PFSK-1 (cell line): ENCODE measurements around the gene RAPGEF2.

ENCODE experiments used
- FOXP2 ChIP-seq: optimal IDR thresholded peaks from 2 replicates; pipeline ENCODE3; 2011; ENCODE audit warnings: borderline replicate concordance, control low read depth, inconsistent platforms; ENCODE audit not compliant: insufficient read depth; ENCODE audit errors: extremely low read length, extremely low read depth
- POLR2AphosphoS5 ChIP-seq: IDR thresholded peaks from 2 replicates; pipeline ENCODE4 v1.6.1; 2012; ENCODE audit warnings: low read depth, mild to moderate bottlenecking, control low read depth, low read length, moderate library complexity
- SIN3A ChIP-seq: IDR thresholded peaks from 2 replicates; pipeline ENCODE4 v1.6.1; 2012; ENCODE audit warnings: mild to moderate bottlenecking, low read length, moderate library complexity, borderline replicate concordance; ENCODE audit not compliant: insufficient read depth
- TAF1 ChIP-seq: IDR thresholded peaks from 2 replicates; pipeline ENCODE4 v1.6.1; 2012; ENCODE audit warnings: low read length, control low read depth, borderline replicate concordance; ENCODE audit not compliant: insufficient read depth
- TF ChIP-seq, protein P1 (sequence below), 2 experiments: IDR thresholded peaks; 2 replicates each; pipeline versions ENCODE4 v1.6.1 to v1.8.0; 2011 to 2012; ENCODE audit warnings: low read depth in 2 of 2, low read length in 2 of 2, control low read depth in 1 of 2, inconsistent platforms in 1 of 2, mild to moderate bottlenecking in 1 of 2, moderate library complexity in 1 of 2; ENCODE audit not compliant: insufficient read depth in 1 of 2

RAPGEF2 gene

DNA sequence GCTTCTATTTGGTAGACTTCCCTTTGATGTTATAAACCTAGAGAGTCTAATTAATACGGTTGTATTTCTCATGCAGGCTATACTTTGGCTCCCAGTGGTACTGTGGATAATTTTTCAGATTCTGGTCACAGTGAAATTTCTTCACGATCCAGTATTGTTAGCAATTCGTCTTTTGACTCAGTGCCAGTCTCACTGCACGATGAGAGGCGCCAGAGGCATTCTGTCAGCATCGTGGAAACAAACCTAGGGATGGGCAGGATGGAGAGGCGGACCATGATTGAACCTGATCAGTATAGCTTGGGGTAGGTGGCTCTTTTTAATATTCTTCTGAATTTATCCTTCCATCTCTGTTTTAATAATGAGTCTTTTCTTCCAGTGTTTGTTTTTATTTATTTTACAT is 249.7 kb downstream of the RAPGEF2 start:
- TF ChIP-seq POLR2AphosphoS5 (no peak), FOXP2 (no peak), SIN3A (no peak), TAF1 (no peak)
- TF ChIP-seq, protein P1, sequence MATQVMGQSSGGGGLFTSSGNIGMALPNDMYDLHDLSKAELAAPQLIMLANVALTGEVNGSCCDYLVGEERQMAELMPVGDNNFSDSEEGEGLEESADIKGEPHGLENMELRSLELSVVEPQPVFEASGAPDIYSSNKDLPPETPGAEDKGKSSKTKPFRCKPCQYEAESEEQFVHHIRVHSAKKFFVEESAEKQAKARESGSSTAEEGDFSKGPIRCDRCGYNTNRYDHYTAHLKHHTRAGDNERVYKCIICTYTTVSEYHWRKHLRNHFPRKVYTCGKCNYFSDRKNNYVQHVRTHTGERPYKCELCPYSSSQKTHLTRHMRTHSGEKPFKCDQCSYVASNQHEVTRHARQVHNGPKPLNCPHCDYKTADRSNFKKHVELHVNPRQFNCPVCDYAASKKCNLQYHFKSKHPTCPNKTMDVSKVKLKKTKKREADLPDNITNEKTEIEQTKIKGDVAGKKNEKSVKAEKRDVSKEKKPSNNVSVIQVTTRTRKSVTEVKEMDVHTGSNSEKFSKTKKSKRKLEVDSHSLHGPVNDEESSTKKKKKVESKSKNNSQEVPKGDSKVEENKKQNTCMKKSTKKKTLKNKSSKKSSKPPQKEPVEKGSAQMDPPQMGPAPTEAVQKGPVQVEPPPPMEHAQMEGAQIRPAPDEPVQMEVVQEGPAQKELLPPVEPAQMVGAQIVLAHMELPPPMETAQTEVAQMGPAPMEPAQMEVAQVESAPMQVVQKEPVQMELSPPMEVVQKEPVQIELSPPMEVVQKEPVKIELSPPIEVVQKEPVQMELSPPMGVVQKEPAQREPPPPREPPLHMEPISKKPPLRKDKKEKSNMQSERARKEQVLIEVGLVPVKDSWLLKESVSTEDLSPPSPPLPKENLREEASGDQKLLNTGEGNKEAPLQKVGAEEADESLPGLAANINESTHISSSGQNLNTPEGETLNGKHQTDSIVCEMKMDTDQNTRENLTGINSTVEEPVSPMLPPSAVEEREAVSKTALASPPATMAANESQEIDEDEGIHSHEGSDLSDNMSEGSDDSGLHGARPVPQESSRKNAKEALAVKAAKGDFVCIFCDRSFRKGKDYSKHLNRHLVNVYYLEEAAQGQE (IDR thresholded peaks at IDR 0.05; ENCODE audit: insufficient read depth in 1 of 2, low read depth in 2 of 2, low read length in 2 of 2), result no peak

DNA sequence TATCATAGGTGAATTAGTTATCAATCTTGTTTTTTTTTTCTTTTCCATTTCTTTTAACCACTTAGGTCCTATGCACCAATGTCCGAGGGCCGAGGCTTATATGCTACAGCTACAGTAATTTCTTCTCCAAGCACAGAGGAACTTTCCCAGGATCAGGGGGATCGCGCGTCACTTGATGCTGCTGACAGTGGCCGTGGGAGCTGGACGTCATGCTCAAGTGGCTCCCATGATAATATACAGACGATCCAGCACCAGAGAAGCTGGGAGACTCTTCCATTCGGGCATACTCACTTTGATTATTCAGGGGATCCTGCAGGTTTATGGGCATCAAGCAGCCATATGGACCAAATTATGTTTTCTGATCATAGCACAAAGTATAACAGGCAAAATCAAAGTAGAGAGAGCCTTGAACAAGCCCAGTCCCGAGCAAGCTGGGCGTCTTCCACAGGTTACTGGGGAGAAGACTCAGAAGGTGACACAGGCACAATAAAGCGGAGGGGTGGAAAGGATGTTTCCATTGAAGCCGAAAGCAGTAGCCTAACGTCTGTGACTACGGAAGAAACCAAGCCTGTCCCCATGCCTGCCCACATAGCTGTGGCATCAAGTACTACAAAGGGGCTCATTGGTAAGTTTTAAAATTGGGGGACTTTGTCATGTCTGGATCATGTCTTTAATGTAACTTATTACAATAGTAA is 250.7 kb downstream of the RAPGEF2 start:
- TF ChIP-seq POLR2AphosphoS5 (no peak), FOXP2 (no peak), SIN3A (no peak), TAF1 (no peak)
- TF ChIP-seq, protein P1 (IDR thresholded peaks at IDR 0.05; ENCODE audit: insufficient read depth in 1 of 2, low read depth in 2 of 2, low read length in 2 of 2), result no peak

DNA sequence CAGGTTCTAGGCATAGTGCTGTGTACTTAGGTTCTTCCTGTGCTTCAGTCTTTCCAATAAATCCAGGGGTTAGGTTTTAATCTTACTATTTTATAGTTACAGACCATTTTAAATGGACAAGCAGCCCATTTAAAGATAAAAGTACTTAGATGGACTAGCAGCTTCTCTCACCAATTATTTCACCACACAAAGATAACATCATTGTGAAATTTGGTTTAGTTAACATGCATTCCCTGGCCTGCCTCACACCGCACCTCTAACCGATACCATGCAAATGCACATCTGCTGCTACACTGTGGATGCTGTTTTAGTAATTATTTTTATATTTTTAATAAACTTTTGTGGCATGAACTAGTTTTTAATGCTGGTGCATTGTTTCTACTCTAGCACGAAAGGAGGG is 252.6 kb downstream of the RAPGEF2 start:
- TF ChIP-seq, protein P1 (IDR thresholded peaks at IDR 0.05; ENCODE audit: insufficient read depth in 1 of 2, low read depth in 2 of 2, low read length in 2 of 2), result no peak
- no peak for TF ChIP-seq FOXP2
- TF ChIP-seq SIN3A, result no peak
- no peak for TF ChIP-seq TAF1

DNA sequence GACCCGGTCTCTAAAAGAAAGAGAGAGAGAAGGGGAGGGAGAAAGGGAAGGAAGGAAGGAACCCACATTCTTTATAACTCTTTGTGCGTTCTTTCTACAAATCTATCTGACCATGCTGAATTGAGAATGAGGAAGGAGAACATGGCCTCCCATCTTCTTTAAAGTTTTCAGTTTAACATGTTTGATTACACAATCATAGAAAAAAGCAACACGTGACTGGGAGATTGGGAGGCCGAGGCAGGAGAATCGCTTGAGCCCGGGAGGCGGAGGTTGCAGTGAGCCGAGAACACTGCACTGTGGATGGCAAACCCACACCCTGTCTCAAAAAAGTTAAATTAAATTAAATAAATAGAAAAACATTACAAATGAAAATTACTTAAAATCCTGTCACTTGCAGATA is 254.5 kb downstream of the RAPGEF2 start:
- no peak for TF ChIP-seq FOXP2
- no peak for TF ChIP-seq SIN3A
- TF ChIP-seq TAF1, result no peak
- TF ChIP-seq POLR2AphosphoS5, result no peak
- TF ChIP-seq, protein P1 (IDR thresholded peaks at IDR 0.05; ENCODE audit: insufficient read depth in 1 of 2, low read depth in 2 of 2, low read length in 2 of 2), result no peak

DNA sequence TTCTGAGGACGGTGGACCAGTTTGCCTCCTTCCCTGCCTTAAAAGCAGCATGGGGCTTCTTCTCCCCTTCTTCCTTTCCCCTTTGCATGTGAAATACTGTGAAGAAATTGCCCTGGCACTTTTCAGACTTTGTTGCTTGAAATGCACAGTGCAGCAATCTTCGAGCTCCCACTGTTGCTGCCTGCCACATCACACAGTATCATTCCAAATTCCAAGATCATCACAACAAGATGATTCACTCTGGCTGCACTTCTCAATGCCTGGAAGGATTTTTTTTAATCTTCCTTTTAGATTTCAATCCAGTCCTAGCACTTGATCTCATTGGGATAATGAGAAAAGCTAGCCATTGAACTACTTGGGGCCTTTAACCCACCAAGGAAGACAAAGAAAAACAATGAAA is 255.3 kb downstream of the RAPGEF2 start:
- TF ChIP-seq POLR2AphosphoS5 (no peak), SIN3A (no peak), FOXP2 (no peak), TAF1 (no peak)
- TF ChIP-seq, protein P1 (IDR thresholded peaks at IDR 0.05; ENCODE audit: insufficient read depth in 1 of 2, low read depth in 2 of 2, low read length in 2 of 2), result no peak
